Activated CD8-positive, alpha-beta T cell treated with anti-CD3 and anti-CD28 coated beads for 36 hours (primary cell): ENCODE measurements around the gene SYT8. TPM values are rescaled to one million over a fixed set of nuclear protein-coding genes. Genes with fewer than 3 reads are reported as not detected.
"Not testable (repeated sequence)": the region's sequence is repeated elsewhere in the genome, so short reads cannot be mapped to it uniquely, and the experiment has no call there.

Source experiments
- ATAC-seq: fragments of 200-7000 bp; cut with Tn5 transposase; one replicate; pipeline ENCODE4 v1.10.0; 2021; ENCODE audit warnings: mild to moderate bottlenecking, moderate library complexity
- CTCF ChIA-PET: fragments of 350-600 bp; sonication (Branson Sonifier 250); formaldehyde crosslinking; loops from one replicate; lab custom pipeline; 2021; ENCODE audit warnings: antibody characterized with exemption; lab: Charles Lee
- POLR2A ChIA-PET: fragments of 350-600 bp; sonication (Branson Sonifier 250); formaldehyde crosslinking; loops from one replicate; lab custom pipeline; 2021; ENCODE audit warnings: antibody characterized with exemption; lab: Charles Lee
- DNase-seq: peaks from one replicate; pipeline ENCODE4 v3.0.0-alpha.2; 2020
- H3K27ac Mint-ChIP-seq: one replicate; pipeline ENCODE4 v1.8.0; 2021; ENCODE audit warnings: mild to moderate bottlenecking, mixed read lengths
- H3K27me3 Mint-ChIP-seq: one replicate; pipeline ENCODE4 v1.8.0; 2021; ENCODE audit warnings: mixed read lengths
- H3K36me3 Mint-ChIP-seq: one replicate; pipeline ENCODE4 v1.8.0; 2021; ENCODE audit warnings: low read depth, mixed read lengths
- H3K4me1 Mint-ChIP-seq: one replicate; pipeline ENCODE4 v1.8.0; 2021; ENCODE audit warnings: low read depth, mixed read lengths
- H3K4me3 Mint-ChIP-seq: one replicate; pipeline ENCODE4 v1.8.0; 2021; ENCODE audit warnings: mild to moderate bottlenecking, moderate library complexity, mixed read lengths
- H3K9me3 Mint-ChIP-seq: one replicate; pipeline ENCODE4 v1.8.0; 2021; ENCODE audit warnings: mixed read lengths
- CTCF ChIP-seq: fragments of 200-600 bp; IDR thresholded peaks from one replicate; pipeline ENCODE4 v1.8.0; 2022; ENCODE audit warnings: antibody characterized with exemption, mild to moderate bottlenecking
- intact Hi-C: fragments of 100-400 bp; cut with micrococcal nuclease; formaldehyde crosslinking; loops from one replicate; pipeline ENCODE4 v1.10.0; 2022
- total RNA-seq, 2 experiments: library from RNA; stranded (reverse); gene quantifications; one replicate each; pipeline ENCODE4 v1.2.3, GENCODE V29; 2021

The SYT8 gene
- total RNA-seq, 2 experiments from 2014 or later: not detected

- POLR2A ChIA-PET: interaction anchor here (1.7 kb wide), 1 partner anchor 21 kb away, joined by 5 read pairs; no protein-coding TSS in a partner anchor
- H3K4me1 Mint-ChIP-seq: peaks cover 36% of the 10 kb centered on the region
Measured at GRCh38 chr11:1875093-1875850, 40.5 kb downstream of the SYT8 start.

GRCh38 chr11:1875851-1876301 lies 41.1 kb downstream of the SYT8 start:
- ChIA-PET POLR2A (interaction anchor here (0.5 to 1.7 kb wide), 4 partner anchors 15 to 367 kb away, joined by 3 to 5 read pairs (median 4); no protein-coding TSS in a partner anchor), CTCF (interaction anchor here (1.0 to 2.0 kb wide), 9 partner anchors 9 to 182 kb away, joined by 3 to 10 read pairs (median 6); partner anchors contain the start of genes LSP1 and PRR33)
- H3K27me3 Mint-ChIP-seq, H3K9me3 Mint-ChIP-seq, H3K27ac Mint-ChIP-seq, ATAC-seq, H3K36me3 Mint-ChIP-seq, intact Hi-C loops, H3K4me3 Mint-ChIP-seq: not testable (repeated sequence)
- DNase-seq: peak; percentile 1
- peaks cover 32% of the 10 kb centered on the region for H3K4me1 Mint-ChIP-seq

More at GRCh38 chr11:1875093-1875850, 40.5 kb downstream of the SYT8 start:
- no peaks in the 10 kb centered on the region for H3K27me3 Mint-ChIP-seq
- H3K4me3 Mint-ChIP-seq: no peak overlapping the region
- intact Hi-C loops: no loop called here
- no peak for ATAC-seq
- H3K27ac Mint-ChIP-seq: no peak overlapping the region
- no peak for TF ChIP-seq CTCF
- H3K36me3 Mint-ChIP-seq: no peaks in the 10 kb centered on the region
- H3K9me3 Mint-ChIP-seq: no peaks in the 10 kb centered on the region
- peak; percentile 1 for DNase-seq
- CTCF ChIA-PET: interaction anchor here (1.6 to 1.9 kb wide), 4 partner anchors 19 to 182 kb away, joined by 5 to 10 read pairs (median 7); no protein-coding TSS in a partner anchor

- TF ChIP-seq CTCF: no peak
- no peaks in the 10 kb centered on the region for H3K9me3 Mint-ChIP-seq
- intact Hi-C loops: no loop called here
- no peak overlapping the region for H3K4me3 Mint-ChIP-seq
- ChIA-PET POLR2A (interaction anchor here (0.5 to 1.3 kb wide), 6 partner anchors 13 to 367 kb away, joined by 3 to 5 read pairs (median 3); no protein-coding TSS in a partner anchor), CTCF (interaction anchor here (0.8 to 2.0 kb wide), 16 partner anchors 10 to 274 kb away, joined by 3 to 10 read pairs (median 4); partner anchors contain the start of genes LSP1 and PRR33)
- H3K27me3 Mint-ChIP-seq: no peaks in the 10 kb centered on the region
- ATAC-seq (no peak), DNase-seq (peak; percentile 38)
- H3K27ac Mint-ChIP-seq: no peak overlapping the region
- no peaks in the 10 kb centered on the region for H3K36me3 Mint-ChIP-seq
- peaks cover 28% of the 10 kb centered on the region for H3K4me1 Mint-ChIP-seq
Measured at GRCh38 chr11:1876361-1877063, 41.7 kb downstream of the SYT8 start.

- Mint-ChIP-seq H3K27ac (no peak overlapping the region), H3K9me3 (no peaks in the 10 kb centered on the region), H3K27me3 (no peaks in the 10 kb centered on the region), H3K4me3 (no peak overlapping the region), H3K36me3 (no peaks in the 10 kb centered on the region), H3K4me1 (peaks cover 23% of the 10 kb centered on the region)
- ChIA-PET POLR2A (interaction anchor here (1.0 to 1.3 kb wide), 6 partner anchors 12 to 69 kb away, joined by 3 to 5 read pairs (median 3); no protein-coding TSS in a partner anchor), CTCF (interaction anchor here (0.8 to 2.0 kb wide), 12 partner anchors 12 to 273 kb away, joined by 3 to 10 read pairs (median 4); partner anchors contain the start of genes LSP1 and PRR33)
- ATAC-seq (no peak), DNase-seq (peak; percentile 1)
- intact Hi-C loops: no loop called here
- TF ChIP-seq CTCF: no peak
Measured at GRCh38 chr11:1877211-1878136, 42.7 kb downstream of the SYT8 start.
